Bronchial epithelial cell (primary cell): ENCODE results near the gene FAM229A. TPM values are rescaled to one million over a fixed set of nuclear protein-coding genes. Genes with fewer than 3 reads are reported as not detected.

Experiments used
- DNase-seq: peaks from one replicate; pipeline ENCODE4 v3.0.0-alpha.2; 2010; ENCODE audit warnings: low read depth
- FAIRE-seq: peaks from 2 replicates; lab custom pipeline; 2011; peaks lifted over from hg19 to GRCh38; lab: Jason Lieb, UNC
- H3K27me3 ChIP-seq: 2 replicates; pipeline ENCODE4 v1.5.1; 2011; ENCODE audit warnings: low read length; ENCODE audit not compliant: control insufficient read depth, insufficient read depth
- H3K36me3 ChIP-seq: 2 replicates; pipeline ENCODE4 v1.5.1; 2011; ENCODE audit warnings: low read length; ENCODE audit not compliant: control insufficient read depth, insufficient read depth
- H3K4me3 ChIP-seq: 2 replicates; pipeline ENCODE4 v1.5.1; 2011; ENCODE audit warnings: mild to moderate bottlenecking, low read depth, low read length, control low read depth
- total RNA-seq: library from RNA; depleted of rRNA; stranded (reverse); fragments of >200 nt; gene quantifications from 2 replicates; pipeline ENCODE4 v1.2.1, GENCODE V29; 2014
- TF ChIP-seq, protein P1 (sequence below): IDR thresholded peaks from 2 replicates; pipeline ENCODE4 v1.5.1; 2011; ENCODE audit warnings: mild to moderate bottlenecking, moderate library complexity, low read length, control low read depth, inconsistent platforms; ENCODE audit not compliant: insufficient read depth, severe bottlenecking

The FAM229A gene
- total RNA-seq, 1 donor from 2014 or later: 0.26 TPM

DNA sequence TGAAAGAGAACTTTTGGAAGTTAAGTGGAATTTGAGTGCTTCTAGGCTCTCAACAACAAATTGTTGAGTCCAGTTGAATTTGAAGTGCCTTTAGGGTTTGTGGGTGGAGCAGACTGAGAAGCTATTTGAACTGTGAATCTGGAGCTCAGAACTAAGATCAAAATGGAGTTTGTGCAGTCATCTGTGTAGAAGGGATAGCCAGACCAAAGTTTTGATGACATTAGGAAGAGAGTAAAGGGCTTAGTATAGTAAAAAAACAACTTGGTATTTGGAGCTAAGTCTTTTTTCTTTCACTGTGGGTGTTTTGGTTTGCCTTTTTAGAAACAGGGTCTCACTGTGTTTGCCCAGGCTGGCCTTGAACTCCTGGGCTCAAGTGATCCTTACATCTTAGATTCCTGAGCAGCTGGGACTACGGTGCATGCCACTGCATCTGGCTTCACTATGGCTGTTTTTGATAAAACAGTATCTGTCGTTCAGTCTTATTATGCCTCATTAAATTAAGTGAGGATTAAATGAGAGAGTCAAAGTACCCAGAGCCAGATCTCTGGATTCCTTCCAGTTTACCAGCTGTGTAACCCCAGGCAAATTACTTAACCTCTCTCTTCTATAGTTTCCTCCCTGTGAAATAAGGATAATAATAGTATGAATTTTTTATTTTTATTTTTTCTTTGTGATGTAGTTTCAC lies 50.4 kb downstream of the FAM229A start:
- H3K36me3 ChIP-seq: peaks cover 2% of the 10 kb centered on the region
- FAIRE-seq (no peak), DNase-seq (no peak)
- no peak overlapping the region for H3K4me3 ChIP-seq
- H3K27me3 ChIP-seq: no peaks in the 10 kb centered on the region
- TF ChIP-seq, protein P1, sequence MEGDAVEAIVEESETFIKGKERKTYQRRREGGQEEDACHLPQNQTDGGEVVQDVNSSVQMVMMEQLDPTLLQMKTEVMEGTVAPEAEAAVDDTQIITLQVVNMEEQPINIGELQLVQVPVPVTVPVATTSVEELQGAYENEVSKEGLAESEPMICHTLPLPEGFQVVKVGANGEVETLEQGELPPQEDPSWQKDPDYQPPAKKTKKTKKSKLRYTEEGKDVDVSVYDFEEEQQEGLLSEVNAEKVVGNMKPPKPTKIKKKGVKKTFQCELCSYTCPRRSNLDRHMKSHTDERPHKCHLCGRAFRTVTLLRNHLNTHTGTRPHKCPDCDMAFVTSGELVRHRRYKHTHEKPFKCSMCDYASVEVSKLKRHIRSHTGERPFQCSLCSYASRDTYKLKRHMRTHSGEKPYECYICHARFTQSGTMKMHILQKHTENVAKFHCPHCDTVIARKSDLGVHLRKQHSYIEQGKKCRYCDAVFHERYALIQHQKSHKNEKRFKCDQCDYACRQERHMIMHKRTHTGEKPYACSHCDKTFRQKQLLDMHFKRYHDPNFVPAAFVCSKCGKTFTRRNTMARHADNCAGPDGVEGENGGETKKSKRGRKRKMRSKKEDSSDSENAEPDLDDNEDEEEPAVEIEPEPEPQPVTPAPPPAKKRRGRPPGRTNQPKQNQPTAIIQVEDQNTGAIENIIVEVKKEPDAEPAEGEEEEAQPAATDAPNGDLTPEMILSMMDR: no peak

Other genes starting within 250 kb of the FAM229A start
- gene TXLNA, start 182.8 kb downstream of the FAM229A start, total RNA-seq: 54.0 and 62.7 TPM in 2 replicates
- gene CCDC28B, start 161.9 kb downstream of the FAM229A start, total RNA-seq: 1.2 and 2.9 TPM in 2 replicates
- gene IQCC, start 156.8 kb downstream of the FAM229A start, total RNA-seq: 2.6 and 3.6 TPM in 2 replicates
- not detected in 2 replicates for gene DCDC2B, start 153.4 kb downstream of the FAM229A start, total RNA-seq
- gene TMEM234, start 140.1 kb downstream of the FAM229A start, total RNA-seq: 9.0 and 18.3 TPM in 2 replicates
- gene EIF3I, start 140.1 kb downstream of the FAM229A start, total RNA-seq: 455 and 626 TPM in 2 replicates
- gene FAM167B, start 115.3 kb downstream of the FAM229A start, total RNA-seq: 0.13 and 0.26 TPM in 2 replicates
- 0.26 TPM in 1 of 2 replicates, not detected in the other for gene LCK, start 111.2 kb downstream of the FAM229A start, total RNA-seq
- 83.7 and 95.8 TPM in 2 replicates for gene HDAC1, start 70.4 kb downstream of the FAM229A start, total RNA-seq
- 3.2 and 4.2 TPM in 2 replicates for gene MARCKSL1, start 26.3 kb downstream of the FAM229A start, total RNA-seq
- gene TSSK3, start 54 bp upstream of the FAM229A start, total RNA-seq: 0.26 and 0.64 TPM in 2 replicates
- gene BSDC1, start 32.0 kb upstream of the FAM229A start, total RNA-seq: 35.5 and 45.6 TPM in 2 replicates
- gene ZBTB8B, start 102.6 kb upstream of the FAM229A start, total RNA-seq: not detected in 2 replicates
- 6.8 and 9.5 TPM in 2 replicates for gene ZBTB8A, start 176.9 kb upstream of the FAM229A start, total RNA-seq